HG03575 (cell line): ENCODE results near the gene CYP2C18.
"Not testable (repeated sequence)": the region's sequence is repeated elsewhere in the genome, so short reads cannot be mapped to it uniquely, and the experiment has no call there.

Source experiments
- ATAC-seq: cut with Tn5 transposase; IDR thresholded peaks from one replicate; pipeline ENCODE4 v1.9.1; 2021; ENCODE audit not compliant: unreplicated experiment, insufficient number of reproducible peaks, low FRiP score; ENCODE audit errors: extremely low read depth

The CYP2C18 gene

GRCh38 chr10:94725871-94726270 lies 42.3 kb downstream of the CYP2C18 start:
- no peak for ATAC-seq

- ATAC-seq = no peak
Observed at GRCh38 chr10:94735197-94735596, 51.7 kb downstream of the CYP2C18 start.

GRCh38 chr10:94738588-94738987 lies 55.1 kb downstream of the CYP2C18 start:
- ATAC-seq = no peak

GRCh38 chr10:94747137-94747536 lies 63.6 kb downstream of the CYP2C18 start:
- no peak for ATAC-seq

GRCh38 chr10:94747838-94748237 lies 64.3 kb downstream of the CYP2C18 start:
- ATAC-seq = no peak

GRCh38 chr10:94757916-94758315 lies 74.4 kb downstream of the CYP2C18 start:
- ATAC-seq = no peak

GRCh38 chr10:94760586-94761178 lies 77.2 kb downstream of the CYP2C18 start:
- no peak for ATAC-seq

GRCh38 chr10:94762393-94762792 lies 78.9 kb downstream of the CYP2C18 start, which contains the start of gene CYP2C19:
Gene CYP2C19 (plus strand): TSS chr10:94762681. CDS start chr10:94762706, 25 bp downstream.
- ATAC-seq = no peak

- ATAC-seq = not testable (repeated sequence)
Observed at GRCh38 chr10:94775425-94775824, 91.9 kb downstream of the CYP2C18 start.

GRCh38 chr10:94777886-94778458 lies 94.4 kb downstream of the CYP2C18 start:
- ATAC-seq = no peak

GRCh38 chr10:94780844-94781243 lies 97.3 kb downstream of the CYP2C18 start:
- ATAC-seq = no peak

GRCh38 chr10:94784256-94784655 lies 100.7 kb downstream of the CYP2C18 start:
- ATAC-seq = no peak

GRCh38 chr10:94785211-94785610 lies 101.7 kb downstream of the CYP2C18 start:
- ATAC-seq = no peak
